22Rv1 (cell line): ENCODE results near the gene THPO.

Experiments used
- ZFX ChIP-seq: fragments of 450-650 bp; IDR thresholded peaks from 2 replicates; pipeline ENCODE4 v1.6.1; 2017; ENCODE audit warnings: antibody characterized with exemption, borderline replicate concordance
- TF ChIP-seq, protein P1 (sequence below): fragments of 450-650 bp; IDR thresholded peaks from 2 replicates; pipeline ENCODE4 v1.5.1; 2017; ENCODE audit warnings: mild to moderate bottlenecking

DNA sequence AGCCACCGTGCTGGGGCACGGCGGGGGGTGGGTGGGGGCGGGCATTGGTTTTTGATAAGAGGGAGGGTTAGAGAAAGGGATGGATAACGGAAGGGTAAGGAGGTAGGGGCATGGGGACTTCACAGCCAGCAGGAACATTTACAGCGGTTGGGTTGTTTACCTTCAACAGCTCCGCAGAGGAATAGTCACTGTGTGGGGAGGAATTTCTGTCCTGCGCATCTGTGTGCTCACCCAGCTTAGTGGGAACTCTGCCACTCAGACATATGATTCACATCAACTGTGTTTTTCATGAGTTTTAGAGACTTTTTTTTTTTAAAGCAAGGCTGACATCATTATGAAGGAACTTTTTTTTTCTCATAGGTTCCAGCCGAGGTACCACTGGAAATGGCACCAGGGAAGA, 21.4 kb upstream of the THPO start:
- TF ChIP-seq, protein P1, sequence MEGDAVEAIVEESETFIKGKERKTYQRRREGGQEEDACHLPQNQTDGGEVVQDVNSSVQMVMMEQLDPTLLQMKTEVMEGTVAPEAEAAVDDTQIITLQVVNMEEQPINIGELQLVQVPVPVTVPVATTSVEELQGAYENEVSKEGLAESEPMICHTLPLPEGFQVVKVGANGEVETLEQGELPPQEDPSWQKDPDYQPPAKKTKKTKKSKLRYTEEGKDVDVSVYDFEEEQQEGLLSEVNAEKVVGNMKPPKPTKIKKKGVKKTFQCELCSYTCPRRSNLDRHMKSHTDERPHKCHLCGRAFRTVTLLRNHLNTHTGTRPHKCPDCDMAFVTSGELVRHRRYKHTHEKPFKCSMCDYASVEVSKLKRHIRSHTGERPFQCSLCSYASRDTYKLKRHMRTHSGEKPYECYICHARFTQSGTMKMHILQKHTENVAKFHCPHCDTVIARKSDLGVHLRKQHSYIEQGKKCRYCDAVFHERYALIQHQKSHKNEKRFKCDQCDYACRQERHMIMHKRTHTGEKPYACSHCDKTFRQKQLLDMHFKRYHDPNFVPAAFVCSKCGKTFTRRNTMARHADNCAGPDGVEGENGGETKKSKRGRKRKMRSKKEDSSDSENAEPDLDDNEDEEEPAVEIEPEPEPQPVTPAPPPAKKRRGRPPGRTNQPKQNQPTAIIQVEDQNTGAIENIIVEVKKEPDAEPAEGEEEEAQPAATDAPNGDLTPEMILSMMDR = no peak
- no peak for TF ChIP-seq ZFX
